PC-9 (cell line): ENCODE data around the gene DOCK3. TPM values are rescaled to one million over a fixed set of nuclear protein-coding genes. Genes with fewer than 3 reads are reported as not detected.

Source experiments
- BruUV-seq: library from RNA; stranded (reverse); fragments of 400-500 nt; replicated peaks from 2 replicates; lab custom pipeline; 2021; lab: Mats Ljungman, UMichigan
- CTCF ChIA-PET: fragments of 300-600 bp; sonication (Branson Sonifier 250); formaldehyde crosslinking; loops from one replicate; lab custom pipeline; 2022; ENCODE audit warnings: antibody characterized with exemption; lab: Charles Lee
- POLR2A ChIA-PET: fragments of 300-600 bp; sonication (Branson Sonifier 250); formaldehyde crosslinking; loops from one replicate; lab custom pipeline; 2022; ENCODE audit warnings: antibody characterized with exemption; ENCODE audit not compliant: unreplicated experiment; lab: Charles Lee
- DNase-seq, 2 experiments: peaks; one replicate each; pipeline versions ENCODE4 v3.0.0 to v3.0.0-alpha.2; 2015 to 2022; ENCODE audit warnings: mixed read lengths in 1 of 2
- H2AFZ ChIP-seq: fragments of 200-600 bp; sonication (generic); 2 replicates; pipeline ENCODE4 v1.8.1; 2017; ENCODE audit warnings: antibody characterized with exemption
- H3F3A ChIP-seq: fragments of 200-600 bp; sonication (generic); 2 replicates; pipeline ENCODE4 v1.8.1; 2017; ENCODE audit warnings: antibody characterized with exemption, mild to moderate bottlenecking, low read depth; ENCODE audit not compliant: insufficient read depth
- H3K27ac ChIP-seq: fragments of 200-600 bp; sonication (generic); 2 replicates; pipeline ENCODE4 v1.6.1; 2016; ENCODE audit warnings: mixed run types
- H3K27me3 ChIP-seq: fragments of 200-600 bp; sonication (generic); 2 replicates; pipeline ENCODE4 v1.6.1; 2016; ENCODE audit warnings: low read depth, mixed run types; ENCODE audit not compliant: insufficient read depth
- H3K36me3 ChIP-seq: fragments of 200-600 bp; sonication (generic); 2 replicates; pipeline ENCODE4 v1.6.1; 2016; ENCODE audit warnings: low read depth, mixed run types
- H3K4me1 ChIP-seq: fragments of 200-600 bp; sonication (generic); replicated peaks from 2 replicates; pipeline ENCODE4 v1.6.1; 2016; ENCODE audit warnings: mixed run types; ENCODE audit not compliant: insufficient read depth
- H3K4me2 ChIP-seq: fragments of 200-600 bp; sonication (generic); 2 replicates; pipeline ENCODE4 v1.6.1; 2017; ENCODE audit warnings: mixed run types
- H3K4me3 ChIP-seq: fragments of 200-600 bp; sonication (generic); 2 replicates; pipeline ENCODE4 v1.6.1; 2016; ENCODE audit warnings: mixed run types
- H3K79me2 ChIP-seq: fragments of 200-600 bp; sonication (generic); 2 replicates; pipeline ENCODE4 v1.6.1; 2017; ENCODE audit warnings: low read depth, mixed run types
- H3K9me2 ChIP-seq: fragments of 200-600 bp; sonication (generic); 2 replicates; pipeline ENCODE4 v1.8.1; 2017; ENCODE audit warnings: mild to moderate bottlenecking; ENCODE audit not compliant: insufficient read depth
- H3K9me3 ChIP-seq: fragments of 200-600 bp; sonication (generic); 2 replicates; pipeline ENCODE4 v1.8.1; 2016; ENCODE audit warnings: low read depth; ENCODE audit not compliant: insufficient read depth
- H4K20me1 ChIP-seq: fragments of 200-600 bp; sonication (generic); 2 replicates; pipeline ENCODE4 v1.8.1; 2017; ENCODE audit not compliant: insufficient read depth
- CTCF ChIP-seq: fragments of 200-600 bp; sonication (generic); conservative IDR thresholded peaks from 2 replicates; pipeline ENCODE4 v1.6.1; 2017; ENCODE audit warnings: mixed run types, antibody characterized with exemption, mild to moderate bottlenecking, moderate library complexity
- EZH2 ChIP-seq: fragments of 200-600 bp; sonication (generic); IDR thresholded peaks from 2 replicates; pipeline ENCODE4 v1.8.0; 2017; ENCODE audit warnings: antibody characterized with exemption, low read depth
- intact Hi-C: fragments of 100-400 bp; cut with micrococcal nuclease; formaldehyde crosslinking; loops from one replicate; pipeline ENCODE4 v1.10.0; 2022; ENCODE audit not compliant: unreplicated experiment
- total RNA-seq: library from RNA; stranded (reverse); gene quantifications from 2 replicates; pipeline ENCODE4 v1.2.3, GENCODE V29; 2021

DOCK3 gene
- total RNA-seq, 1 experiment from 2014 or later, result 16.9 TPM

- Histone ChIP-seq H3K9me3 (no peaks in the 10 kb centered on the region), H3K27me3 (no peaks in the 10 kb centered on the region), H3F3A (no peaks in the 10 kb centered on the region), H3K27ac (no peak overlapping the region), H3K4me3 (no peak overlapping the region), H3K79me2 (no peaks in the 10 kb centered on the region), H3K9me2 (no peaks in the 10 kb centered on the region), H3K36me3 (no peaks in the 10 kb centered on the region), H3K4me1 (no peaks in the 10 kb centered on the region), H4K20me1 (no peaks in the 10 kb centered on the region), H2AFZ (no peak overlapping the region), H3K4me2 (no peak overlapping the region)
- peak in 1 of 2 experiments; percentile 11 for DNase-seq
- BruUV-seq, result no TSS peak
- POLR2A ChIA-PET, result no interaction called here
- CTCF ChIA-PET, result no interaction called here
- TF ChIP-seq CTCF (no peak), EZH2 (no peak)
- intact Hi-C loops, result loop anchor here (2.0 kb wide), 2 partner anchors 273 to 403 kb away; no protein-coding TSS in a partner anchor
These were observed 699.1 kb downstream of the DOCK3 start for GRCh38 chr3:51373658-51374421.

- H3K36me3 ChIP-seq, result no peaks in the 10 kb centered on the region
- no peaks in the 10 kb centered on the region for H3K9me2 ChIP-seq
- no peaks in the 10 kb centered on the region for H3F3A ChIP-seq
- BruUV-seq, result no TSS peak
- no peaks in the 10 kb centered on the region for H3K27me3 ChIP-seq
- CTCF ChIA-PET, result no interaction called here
- intact Hi-C loops, result no loop called here
- no peak overlapping the region for H2AFZ ChIP-seq
- no peak for DNase-seq
- no peak overlapping the region for H3K4me2 ChIP-seq
- no peak for TF ChIP-seq CTCF
- no peak for TF ChIP-seq EZH2
- H3K4me3 ChIP-seq, result no peak overlapping the region
- H3K79me2 ChIP-seq, result no peaks in the 10 kb centered on the region
- POLR2A ChIA-PET, result no interaction called here
- H3K4me1 ChIP-seq, result no peaks in the 10 kb centered on the region
- no peaks in the 10 kb centered on the region for H3K9me3 ChIP-seq
- no peaks in the 10 kb centered on the region for H4K20me1 ChIP-seq
- no peak overlapping the region for H3K27ac ChIP-seq
These were observed 699.7 kb downstream of the DOCK3 start for GRCh38 chr3:51374456-51374855.

GRCh38 chr3:51375136-51375535 lies 700.4 kb downstream of the DOCK3 start:
- H3K27me3 ChIP-seq, result no peaks in the 10 kb centered on the region
- no TSS peak for BruUV-seq
- no peak overlapping the region for H2AFZ ChIP-seq
- no peaks in the 10 kb centered on the region for H3F3A ChIP-seq
- peak in 1 of 2 experiments; percentile 26 for DNase-seq
- H3K4me1 ChIP-seq, result no peaks in the 10 kb centered on the region
- no peaks in the 10 kb centered on the region for H3K9me3 ChIP-seq
- no peaks in the 10 kb centered on the region for H3K79me2 ChIP-seq
- H3K36me3 ChIP-seq, result no peaks in the 10 kb centered on the region
- H3K4me3 ChIP-seq, result no peak overlapping the region
- H3K4me2 ChIP-seq, result no peak overlapping the region
- H3K27ac ChIP-seq, result no peak overlapping the region
- POLR2A ChIA-PET, result interaction anchor here (0.6 kb wide), 1 partner anchor 140 kb away, joined by 5 read pairs; no protein-coding TSS in a partner anchor
- CTCF ChIA-PET, result no interaction called here
- TF ChIP-seq CTCF (no peak), EZH2 (no peak)
- intact Hi-C loops, result no loop called here
- H4K20me1 ChIP-seq, result no peaks in the 10 kb centered on the region
- H3K9me2 ChIP-seq, result no peaks in the 10 kb centered on the region
